ENCODE measurements around the gene UHRF1.
"Not testable (repeated sequence)": the region's sequence is repeated elsewhere in the genome, so short reads cannot be mapped to it uniquely, and the experiment has no call there.

Gene UHRF1

GRCh38 chr19:4937060-4937459, 27.8 kb downstream of the UHRF1 start:
- no peak for DNase-seq (ENCODE audit: low read depth)

GRCh38 chr19:4938461-4938860, 29.2 kb downstream of the UHRF1 start:
- not testable (repeated sequence) for DNase-seq (ENCODE audit: low read depth)

- DNase-seq (ENCODE audit: low read depth) = no peak
These were observed 30.2 kb downstream of the UHRF1 start for GRCh38 chr19:4939466-4939865.

- DNase-seq (ENCODE audit: low read depth) = not testable (repeated sequence)
These were observed 32.4 kb downstream of the UHRF1 start for GRCh38 chr19:4941638-4942169.

GRCh38 chr19:4950650-4951049, 41.3 kb downstream of the UHRF1 start:
- DNase-seq (ENCODE audit: low read depth) = not testable (repeated sequence)

- DNase-seq (ENCODE audit: low read depth) = no peak
These were observed 42.4 kb downstream of the UHRF1 start for GRCh38 chr19:4951656-4952055.

- DNase-seq (ENCODE audit: low read depth) = no peak
These were observed 43.6 kb downstream of the UHRF1 start for GRCh38 chr19:4952945-4953344.

GRCh38 chr19:4954320-4955149, 45.2 kb downstream of the UHRF1 start:
- DNase-seq (ENCODE audit: low read depth) = not testable (repeated sequence)

GRCh38 chr19:4955274-4955673, 46.0 kb downstream of the UHRF1 start:
- DNase-seq (ENCODE audit: low read depth) = no peak

GRCh38 chr19:4957981-4958380, 48.7 kb downstream of the UHRF1 start:
- no peak for DNase-seq (ENCODE audit: low read depth)

- no peak for DNase-seq (ENCODE audit: low read depth)
These were observed 52.9 kb downstream of the UHRF1 start for GRCh38 chr19:4962085-4962619.

- DNase-seq (ENCODE audit: low read depth) = no peak
These were observed 55.8 kb downstream of the UHRF1 start for GRCh38 chr19:4965061-4965460.

GRCh38 chr19:4966591-4966990, 57.3 kb downstream of the UHRF1 start:
- DNase-seq (ENCODE audit: low read depth) = no peak

- DNase-seq (ENCODE audit: low read depth) = peak; percentile 26
These were observed 58.6 kb downstream of the UHRF1 start for GRCh38 chr19:4967738-4968461.

- peak; percentile 88 for DNase-seq (ENCODE audit: low read depth)
These were observed 59.4 kb downstream of the UHRF1 start, which contains the start of gene KDM4B for GRCh38 chr19:4968462-4969291. KDM4B (plus strand) TSS chr19:4969113; CDS start chr19:5032891, 63,778 bp downstream.

- DNase-seq (ENCODE audit: low read depth) = no peak
These were observed 60.0 kb downstream of the UHRF1 start for GRCh38 chr19:4969292-4969771.

- no peak for DNase-seq (ENCODE audit: low read depth)
These were observed 60.7 kb downstream of the UHRF1 start for GRCh38 chr19:4969772-4970531.

GRCh38 chr19:4970558-4971423, 61.5 kb downstream of the UHRF1 start:
- no peak for DNase-seq (ENCODE audit: low read depth)

- DNase-seq (ENCODE audit: low read depth) = no peak
These were observed 62.1 kb downstream of the UHRF1 start for GRCh38 chr19:4971424-4971793.
